Astrocyte (in vitro differentiated cells and primary cell): ENCODE results near the gene CSRP3. TPM values are rescaled to one million over a fixed set of nuclear protein-coding genes. Genes with fewer than 3 reads are reported as not detected.
A peak's percentile ranks its signal among the peaks of the same experiment; 100 is the strongest.

Source experiments
- DNase-seq: peaks from one replicate; pipeline ENCODE4 v3.0.0-alpha.2; 2010; ENCODE audit warnings: low read depth
- FAIRE-seq: peaks from 2 replicates; lab custom pipeline; 2011; peaks lifted over from hg19 to GRCh38; lab: Jason Lieb, UNC
- H2AFZ ChIP-seq: 2 replicates; pipeline ENCODE4 v1.6.0; 2012; ENCODE audit warnings: low read depth, low read length, inconsistent platforms
- H3K27ac ChIP-seq: 2 replicates; pipeline ENCODE4 v1.5.1; 2011; ENCODE audit warnings: low read depth, low read length, inconsistent platforms
- H3K27me3 ChIP-seq: 2 replicates; pipeline ENCODE4 v1.6.0; 2011; ENCODE audit warnings: low read length, inconsistent platforms; ENCODE audit not compliant: insufficient read depth
- H3K36me3 ChIP-seq: 2 replicates; pipeline ENCODE4 v1.5.1; 2011; ENCODE audit warnings: low read length, inconsistent platforms; ENCODE audit not compliant: insufficient read depth
- H3K4me1 ChIP-seq: 2 replicates; pipeline ENCODE4 v1.5.1; 2011; ENCODE audit warnings: low read length, inconsistent platforms; ENCODE audit not compliant: insufficient read depth
- H3K4me2 ChIP-seq: 2 replicates; pipeline ENCODE4 v1.6.0; 2012; ENCODE audit warnings: low read length, inconsistent platforms
- H3K4me3 ChIP-seq: 2 replicates; pipeline ENCODE4 v1.5.1; 2011; ENCODE audit warnings: low read depth, mild to moderate bottlenecking, low read length, inconsistent platforms; ENCODE audit not compliant: insufficient read depth
- H3K79me2 ChIP-seq: 2 replicates; pipeline ENCODE4 v1.6.0; 2012; ENCODE audit warnings: mild to moderate bottlenecking, low read length, inconsistent platforms; ENCODE audit not compliant: insufficient read depth
- H3K9ac ChIP-seq: 2 replicates; pipeline ENCODE4 v1.6.0; 2012; ENCODE audit warnings: mild to moderate bottlenecking, low read length, inconsistent platforms
- H3K9me3 ChIP-seq: 2 replicates; pipeline ENCODE4 v1.5.1; 2012; ENCODE audit warnings: low read depth, mild to moderate bottlenecking, low read length, inconsistent platforms; ENCODE audit not compliant: insufficient read depth
- H4K20me1 ChIP-seq: 2 replicates; pipeline ENCODE4 v1.6.0; 2012; ENCODE audit warnings: low read length, inconsistent platforms; ENCODE audit not compliant: insufficient read depth
- H3K27ac Mint-ChIP-seq: one replicate; pipeline ENCODE4 v1.8.0; 2021; ENCODE audit warnings: mild to moderate bottlenecking, mixed read lengths; ENCODE audit not compliant: unreplicated experiment
- H3K27me3 Mint-ChIP-seq: one replicate; pipeline ENCODE4 v1.8.0; 2021; ENCODE audit warnings: low read depth, mixed read lengths; ENCODE audit not compliant: unreplicated experiment
- H3K36me3 Mint-ChIP-seq: one replicate; pipeline ENCODE4 v1.8.0; 2021; ENCODE audit warnings: low read depth, mixed read lengths; ENCODE audit not compliant: unreplicated experiment
- H3K4me1 Mint-ChIP-seq: one replicate; pipeline ENCODE4 v1.8.0; 2021; ENCODE audit warnings: low read depth, mixed read lengths; ENCODE audit not compliant: unreplicated experiment
- H3K4me3 Mint-ChIP-seq: one replicate; pipeline ENCODE4 v1.8.0; 2021; ENCODE audit warnings: mild to moderate bottlenecking, moderate library complexity, mixed read lengths; ENCODE audit not compliant: unreplicated experiment
- H3K9me3 Mint-ChIP-seq: one replicate; pipeline ENCODE4 v1.8.0; 2021; ENCODE audit warnings: mild to moderate bottlenecking, mixed read lengths; ENCODE audit not compliant: unreplicated experiment
- CTCF ChIP-seq: IDR thresholded peaks from 2 replicates; pipeline ENCODE4 v1.5.1; 2011; ENCODE audit warnings: low read depth, mild to moderate bottlenecking, inconsistent platforms, low read length, moderate library complexity; ENCODE audit not compliant: insufficient read depth
- EZH2 ChIP-seq: IDR thresholded peaks from 2 replicates; pipeline ENCODE4 v1.6.1; 2012; ENCODE audit warnings: mild to moderate bottlenecking, low read length, inconsistent platforms; ENCODE audit not compliant: insufficient read depth
- total RNA-seq: library from RNA; stranded (reverse); gene quantifications from 2 replicates; pipeline ENCODE4 v1.2.1, GENCODE V29; 2021

The CSRP3 gene
- total RNA-seq, 1 donor from 2014 or later: 0.43 TPM

- FAIRE-seq (no peak), DNase-seq (no peak)
- H3K4me1 ChIP-seq: no peaks in the 10 kb centered on the region
- H3K27me3 Mint-ChIP-seq: no peaks in the 10 kb centered on the region
- H3K27ac Mint-ChIP-seq: no peak overlapping the region
- peaks cover 2% of the 10 kb centered on the region for H3K4me1 Mint-ChIP-seq
- H4K20me1 ChIP-seq: no peaks in the 10 kb centered on the region
- no peaks in the 10 kb centered on the region for H3K36me3 Mint-ChIP-seq
- no peaks in the 10 kb centered on the region for H3K36me3 ChIP-seq
- no peak for TF ChIP-seq EZH2
- TF ChIP-seq CTCF: no peak
- H3K9ac ChIP-seq: no peak overlapping the region
- no peak overlapping the region for H3K4me2 ChIP-seq
- H3K27me3 ChIP-seq: no peaks in the 10 kb centered on the region
- no peaks in the 10 kb centered on the region for H3K9me3 ChIP-seq
- H3K4me3 ChIP-seq: no peak overlapping the region
- H3K79me2 ChIP-seq: no peaks in the 10 kb centered on the region
- no peak overlapping the region for H3K4me3 Mint-ChIP-seq
- H2AFZ ChIP-seq: no peak overlapping the region
- H3K9me3 Mint-ChIP-seq: no peaks in the 10 kb centered on the region
- no peak overlapping the region for H3K27ac ChIP-seq
These were observed 23.8 kb upstream of the CSRP3 start for GRCh38 chr11:19225581-19225980.

GRCh38 chr11:19225123-19225522 lies 23.3 kb upstream of the CSRP3 start:
- no peaks in the 10 kb centered on the region for H4K20me1 ChIP-seq
- H3K4me3 ChIP-seq: no peak overlapping the region
- no peaks in the 10 kb centered on the region for H3K9me3 Mint-ChIP-seq
- H3K27me3 Mint-ChIP-seq: no peaks in the 10 kb centered on the region
- TF ChIP-seq EZH2 (no peak), CTCF (no peak)
- H3K36me3 ChIP-seq: no peaks in the 10 kb centered on the region
- H3K27me3 ChIP-seq: no peaks in the 10 kb centered on the region
- H3K27ac ChIP-seq: no peak overlapping the region
- H3K4me2 ChIP-seq: no peak overlapping the region
- H3K79me2 ChIP-seq: no peaks in the 10 kb centered on the region
- H3K36me3 Mint-ChIP-seq: no peaks in the 10 kb centered on the region
- no peak overlapping the region for H2AFZ ChIP-seq
- no peaks in the 10 kb centered on the region for H3K4me1 ChIP-seq
- no peak overlapping the region for H3K27ac Mint-ChIP-seq
- no peaks in the 10 kb centered on the region for H3K9me3 ChIP-seq
- FAIRE-seq (no peak), DNase-seq (no peak)
- no peak overlapping the region for H3K9ac ChIP-seq
- H3K4me3 Mint-ChIP-seq: no peak overlapping the region
- H3K4me1 Mint-ChIP-seq: peaks cover 2% of the 10 kb centered on the region

- no peaks in the 10 kb centered on the region for H3K9me3 ChIP-seq
- Mint-ChIP-seq H3K4me3 (no peak overlapping the region), H3K27me3 (peaks cover 8% of the 10 kb centered on the region)
These were observed 19.3 kb upstream of the CSRP3 start for GRCh38 chr11:19220903-19221724.

More at GRCh38 chr11:19220903-19221724, 19.3 kb upstream of the CSRP3 start:
- no peaks in the 10 kb centered on the region for H3K36me3 Mint-ChIP-seq
- Histone ChIP-seq H3K36me3 (no peaks in the 10 kb centered on the region), H4K20me1 (no peaks in the 10 kb centered on the region), H2AFZ (no peak overlapping the region), H3K9ac (no peak overlapping the region), H3K4me3 (no peak overlapping the region), H3K4me1 (no peaks in the 10 kb centered on the region), H3K79me2 (no peaks in the 10 kb centered on the region), H3K4me2 (no peak overlapping the region), H3K27me3 (peaks cover 2% of the 10 kb centered on the region), H3K27ac (no peak overlapping the region)
- FAIRE-seq (no peak), DNase-seq (peak; percentile 30)
- TF ChIP-seq EZH2 (no peak), CTCF (no peak)
- H3K9me3 Mint-ChIP-seq: no peaks in the 10 kb centered on the region
- H3K4me1 Mint-ChIP-seq: peaks cover 7% of the 10 kb centered on the region
- no peak overlapping the region for H3K27ac Mint-ChIP-seq
